ENCODE measurements around the gene POMGNT2.

DNA sequence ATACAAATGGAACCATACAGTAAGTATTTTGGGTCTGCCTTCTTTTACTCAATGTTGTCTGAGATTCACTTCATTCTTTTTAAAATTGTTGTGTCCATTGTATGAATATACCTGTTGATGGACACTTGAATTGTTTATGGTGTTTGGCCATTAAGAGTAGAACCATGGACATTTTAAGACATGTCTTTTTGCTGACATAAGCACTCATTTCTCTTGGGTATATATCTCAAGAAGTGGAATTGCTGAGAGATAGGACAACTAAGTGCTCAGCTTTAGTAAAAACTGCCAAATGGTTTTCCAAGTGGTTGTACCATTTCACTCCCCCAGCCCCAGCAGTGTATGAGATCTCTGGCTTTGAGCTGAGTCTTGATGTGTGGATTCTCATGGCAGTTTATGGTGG, 28.2 kb downstream of the POMGNT2 start:
- TF ChIP-seq POLR2AphosphoS5 (IDR thresholded peaks at IDR 0.05; ENCODE audit: low read depth, low read length) (no peak), CTCF (IDR thresholded peaks at IDR 0.05) (no peak), TCF7L2 (IDR thresholded peaks at IDR 0.05; ENCODE audit: low read depth, low read length) (no peak)

All from Panc1 (cell line).